ENCODE data around the gene PCSK7.

PCSK7 gene

GRCh38 chr11:117199053-117199915 is 32.6 kb downstream of the PCSK7 start, which contains the start of gene TAGLN:
Gene TAGLN (plus strand): TSS chr11:117199370. CDS start chr11:117203014, 3,644 bp downstream.
- peak; percentile 26 for DNase-seq (ENCODE audit: low read depth, low spot score)

GRCh38 chr11:117198613-117199012 is 33.3 kb downstream of the PCSK7 start:
- no peak for DNase-seq (ENCODE audit: low read depth, low spot score)

GRCh38 chr11:117197516-117198456 is 34.1 kb downstream of the PCSK7 start:
- no peak for DNase-seq (ENCODE audit: low read depth, low spot score)

GRCh38 chr11:117197006-117197405 is 34.9 kb downstream of the PCSK7 start:
- no peak for DNase-seq (ENCODE audit: low read depth, low spot score)

- DNase-seq (ENCODE audit: low read depth, low spot score): no peak
Measured at GRCh38 chr11:117195761-117196160, 36.1 kb downstream of the PCSK7 start.

GRCh38 chr11:117195258-117195657 is 36.6 kb downstream of the PCSK7 start:
- no peak for DNase-seq (ENCODE audit: low read depth, low spot score)

- DNase-seq (ENCODE audit: low read depth, low spot score): no peak
Measured at GRCh38 chr11:117194267-117194666, 37.6 kb downstream of the PCSK7 start.

- no peak for DNase-seq (ENCODE audit: low read depth, low spot score)
Measured at GRCh38 chr11:117193130-117194020, 38.5 kb downstream of the PCSK7 start.

- DNase-seq (ENCODE audit: low read depth, low spot score): no peak
Measured at GRCh38 chr11:117192401-117192875, 39.4 kb downstream of the PCSK7 start.

GRCh38 chr11:117191680-117192400 is 40.0 kb downstream of the PCSK7 start:
- DNase-seq (ENCODE audit: low read depth, low spot score): no peak

GRCh38 chr11:117189941-117190544 is 41.8 kb downstream of the PCSK7 start:
- no peak for DNase-seq (ENCODE audit: low read depth, low spot score)

- no peak for DNase-seq (ENCODE audit: low read depth, low spot score)
Measured at GRCh38 chr11:117189191-117189940, 42.5 kb downstream of the PCSK7 start.

- no peak for DNase-seq (ENCODE audit: low read depth, low spot score)
Measured at GRCh38 chr11:117188620-117189081, 43.2 kb downstream of the PCSK7 start.

GRCh38 chr11:117187799-117188481 is 43.9 kb downstream of the PCSK7 start:
- no peak for DNase-seq (ENCODE audit: low read depth, low spot score)

GRCh38 chr11:117187428-117187798 is 44.5 kb downstream of the PCSK7 start:
- DNase-seq (ENCODE audit: low read depth, low spot score): no peak

- no peak for DNase-seq (ENCODE audit: low read depth, low spot score)
Measured at GRCh38 chr11:117187007-117187406, 44.9 kb downstream of the PCSK7 start.

GRCh38 chr11:117186431-117186761 is 45.5 kb downstream of the PCSK7 start:
- no peak for DNase-seq (ENCODE audit: low read depth, low spot score)

- no peak for DNase-seq (ENCODE audit: low read depth, low spot score)
Measured at GRCh38 chr11:117185736-117186430, 46.0 kb downstream of the PCSK7 start.

All from brain pericyte (primary cell).